Measurements from ENCODE around the gene DIP2B.

The DIP2B gene

GRCh38 chr12:50507474-50507838 is 2.7 kb downstream of the DIP2B start:
- Histone ChIP-seq H3K4me1 (ENCODE audit: control insufficient read depth, insufficient read depth, low read length) (peaks cover 25% of the 10 kb centered on the region), H3K27ac (ENCODE audit: low read depth, low read length) (no peak overlapping the region), H3K9ac (ENCODE audit: low read length) (no peak overlapping the region), H3K36me3 (ENCODE audit: control insufficient read depth, insufficient read depth, low read length) (no peaks in the 10 kb centered on the region), H3K27me3 (ENCODE audit: control insufficient read depth, insufficient read depth, low read length) (no peaks in the 10 kb centered on the region), H3K4me3 (ENCODE audit: low read depth, low read length) (no peak overlapping the region), H3K9me3 (ENCODE audit: control insufficient read depth, insufficient read depth, low read depth, low read length) (no peaks in the 10 kb centered on the region)

- no peaks in the 10 kb centered on the region for H3K9me3 ChIP-seq (ENCODE audit: control insufficient read depth, insufficient read depth, low read depth, low read length)
- peaks cover 25% of the 10 kb centered on the region for H3K4me1 ChIP-seq (ENCODE audit: control insufficient read depth, insufficient read depth, low read length)
- H3K4me3 ChIP-seq (ENCODE audit: low read depth, low read length): no peak overlapping the region
- no peaks in the 10 kb centered on the region for H3K36me3 ChIP-seq (ENCODE audit: control insufficient read depth, insufficient read depth, low read length)
- no peak overlapping the region for H3K9ac ChIP-seq (ENCODE audit: low read length)
- no peaks in the 10 kb centered on the region for H3K27me3 ChIP-seq (ENCODE audit: control insufficient read depth, insufficient read depth, low read length)
- no peak overlapping the region for H3K27ac ChIP-seq (ENCODE audit: low read depth, low read length)
Observed at GRCh38 chr12:50507930-50508329, 3.1 kb downstream of the DIP2B start.

GRCh38 chr12:50508414-50508813 is 3.6 kb downstream of the DIP2B start:
- Histone ChIP-seq H3K27me3 (ENCODE audit: control insufficient read depth, insufficient read depth, low read length) (no peaks in the 10 kb centered on the region), H3K4me3 (ENCODE audit: low read depth, low read length) (no peak overlapping the region), H3K27ac (ENCODE audit: low read depth, low read length) (no peak overlapping the region), H3K36me3 (ENCODE audit: control insufficient read depth, insufficient read depth, low read length) (no peaks in the 10 kb centered on the region), H3K9ac (ENCODE audit: low read length) (no peak overlapping the region), H3K4me1 (ENCODE audit: control insufficient read depth, insufficient read depth, low read length) (peaks cover 25% of the 10 kb centered on the region), H3K9me3 (ENCODE audit: control insufficient read depth, insufficient read depth, low read depth, low read length) (no peaks in the 10 kb centered on the region)

GRCh38 chr12:50508970-50509663 is 4.3 kb downstream of the DIP2B start:
- Histone ChIP-seq H3K36me3 (ENCODE audit: control insufficient read depth, insufficient read depth, low read length) (no peaks in the 10 kb centered on the region), H3K9me3 (ENCODE audit: control insufficient read depth, insufficient read depth, low read depth, low read length) (no peaks in the 10 kb centered on the region), H3K4me1 (ENCODE audit: control insufficient read depth, insufficient read depth, low read length) (peaks cover 25% of the 10 kb centered on the region), H3K9ac (ENCODE audit: low read length) (no peak overlapping the region), H3K4me3 (ENCODE audit: low read depth, low read length) (no peak overlapping the region), H3K27me3 (ENCODE audit: control insufficient read depth, insufficient read depth, low read length) (no peaks in the 10 kb centered on the region), H3K27ac (ENCODE audit: low read depth, low read length) (no peak overlapping the region)

GRCh38 chr12:50514526-50515276 is 9.9 kb downstream of the DIP2B start:
- H3K9ac ChIP-seq (ENCODE audit: low read length): no peak overlapping the region
- no peaks in the 10 kb centered on the region for H3K9me3 ChIP-seq (ENCODE audit: control insufficient read depth, insufficient read depth, low read depth, low read length)
- H3K36me3 ChIP-seq (ENCODE audit: control insufficient read depth, insufficient read depth, low read length): no peaks in the 10 kb centered on the region
- no peak overlapping the region for H3K27ac ChIP-seq (ENCODE audit: low read depth, low read length)
- no peaks in the 10 kb centered on the region for H3K27me3 ChIP-seq (ENCODE audit: control insufficient read depth, insufficient read depth, low read length)
- no peak overlapping the region for H3K4me3 ChIP-seq (ENCODE audit: low read depth, low read length)
- peaks cover 5% of the 10 kb centered on the region; the same call in 1 of the 2 replicates for H3K4me1 ChIP-seq (ENCODE audit: control insufficient read depth, insufficient read depth, low read length)

GRCh38 chr12:50515587-50515986 is 10.8 kb downstream of the DIP2B start:
- Histone ChIP-seq H3K9ac (ENCODE audit: low read length) (no peak overlapping the region), H3K36me3 (ENCODE audit: control insufficient read depth, insufficient read depth, low read length) (no peaks in the 10 kb centered on the region), H3K27ac (ENCODE audit: low read depth, low read length) (no peak overlapping the region), H3K27me3 (ENCODE audit: control insufficient read depth, insufficient read depth, low read length) (no peaks in the 10 kb centered on the region), H3K4me1 (ENCODE audit: control insufficient read depth, insufficient read depth, low read length) (peaks cover 5% of the 10 kb centered on the region; the same call in 1 of the 2 replicates), H3K4me3 (ENCODE audit: low read depth, low read length) (no peak overlapping the region), H3K9me3 (ENCODE audit: control insufficient read depth, insufficient read depth, low read depth, low read length) (no peaks in the 10 kb centered on the region)

GRCh38 chr12:50517421-50518048 is 12.8 kb downstream of the DIP2B start:
- no peaks in the 10 kb centered on the region for H3K9me3 ChIP-seq (ENCODE audit: control insufficient read depth, insufficient read depth, low read depth, low read length)
- no peak overlapping the region for H3K9ac ChIP-seq (ENCODE audit: low read length)
- no peak overlapping the region for H3K27ac ChIP-seq (ENCODE audit: low read depth, low read length)
- H3K4me1 ChIP-seq (ENCODE audit: control insufficient read depth, insufficient read depth, low read length): peaks cover 5% of the 10 kb centered on the region; the same call in 1 of the 2 replicates
- no peak overlapping the region for H3K4me3 ChIP-seq (ENCODE audit: low read depth, low read length)
- H3K36me3 ChIP-seq (ENCODE audit: control insufficient read depth, insufficient read depth, low read length): no peaks in the 10 kb centered on the region
- no peaks in the 10 kb centered on the region for H3K27me3 ChIP-seq (ENCODE audit: control insufficient read depth, insufficient read depth, low read length)

- Histone ChIP-seq H3K9me3 (ENCODE audit: control insufficient read depth, insufficient read depth, low read depth, low read length) (no peaks in the 10 kb centered on the region), H3K9ac (ENCODE audit: low read length) (no peak overlapping the region), H3K36me3 (ENCODE audit: control insufficient read depth, insufficient read depth, low read length) (no peaks in the 10 kb centered on the region), H3K4me3 (ENCODE audit: low read depth, low read length) (no peak overlapping the region), H3K4me1 (ENCODE audit: control insufficient read depth, insufficient read depth, low read length) (peaks cover 5% of the 10 kb centered on the region; the same call in 1 of the 2 replicates), H3K27ac (ENCODE audit: low read depth, low read length) (no peak overlapping the region), H3K27me3 (ENCODE audit: control insufficient read depth, insufficient read depth, low read length) (no peaks in the 10 kb centered on the region)
Observed at GRCh38 chr12:50518090-50518489, 13.3 kb downstream of the DIP2B start.

GRCh38 chr12:50519353-50519752 is 14.6 kb downstream of the DIP2B start:
- Histone ChIP-seq H3K27ac (ENCODE audit: low read depth, low read length) (no peak overlapping the region), H3K9ac (ENCODE audit: low read length) (no peak overlapping the region), H3K27me3 (ENCODE audit: control insufficient read depth, insufficient read depth, low read length) (no peaks in the 10 kb centered on the region), H3K36me3 (ENCODE audit: control insufficient read depth, insufficient read depth, low read length) (no peaks in the 10 kb centered on the region), H3K4me1 (ENCODE audit: control insufficient read depth, insufficient read depth, low read length) (peaks cover 5% of the 10 kb centered on the region; the same call in 1 of the 2 replicates), H3K4me3 (ENCODE audit: low read depth, low read length) (no peak overlapping the region), H3K9me3 (ENCODE audit: control insufficient read depth, insufficient read depth, low read depth, low read length) (no peaks in the 10 kb centered on the region)

GRCh38 chr12:50520416-50521207 is 15.8 kb downstream of the DIP2B start:
- no peaks in the 10 kb centered on the region for H3K36me3 ChIP-seq (ENCODE audit: control insufficient read depth, insufficient read depth, low read length)
- H3K27ac ChIP-seq (ENCODE audit: low read depth, low read length): no peak overlapping the region
- H3K27me3 ChIP-seq (ENCODE audit: control insufficient read depth, insufficient read depth, low read length): no peaks in the 10 kb centered on the region
- H3K9me3 ChIP-seq (ENCODE audit: control insufficient read depth, insufficient read depth, low read depth, low read length): no peaks in the 10 kb centered on the region
- 0 out of 2 replicates have a peak, but pooled peaks cover 5% of the 10 kb centered on the region for H3K4me1 ChIP-seq (ENCODE audit: control insufficient read depth, insufficient read depth, low read length)
- H3K4me3 ChIP-seq (ENCODE audit: low read depth, low read length): no peak overlapping the region
- H3K9ac ChIP-seq (ENCODE audit: low read length): no peak overlapping the region

All from HUES6 (cell line).